Vagina (tissue), 2 donors: ENCODE measurements around the gene SLC15A4.

Experiments used
- CTCF ChIP-seq, 3 experiments: fragments of 450-650 bp in 2 of 3; fragments of 200-600 bp in 1 of 3; sonication (generic) in 1 of 3; IDR thresholded peaks; one replicate each; pipeline ENCODE4 v1.5.1; 2017 to 2019; ENCODE audit warnings: antibody characterized with exemption in 3 of 3, mild to moderate bottlenecking in 2 of 3, moderate library complexity in 2 of 3
- POLR2A ChIP-seq, 2 donors: fragments of 450-650 bp; IDR thresholded peaks; one replicate each; pipeline ENCODE4 v1.6.1; 2017; ENCODE audit warnings: antibody characterized with exemption in 2 of 2, mild to moderate bottlenecking in 2 of 2, moderate library complexity in 2 of 2
- POLR2AphosphoS5 ChIP-seq, 2 donors: sonication (generic); formaldehyde crosslinking; IDR thresholded peaks; one replicate each; pipeline ENCODE4 v1.9.0; 2017; ENCODE audit warnings: antibody characterized with exemption in 2 of 2, mild to moderate bottlenecking in 2 of 2, low read depth in 1 of 2; ENCODE audit not compliant: insufficient read depth in 1 of 2

GRCh38 chr12:128792881-128793280 is 30.9 kb downstream of the SLC15A4 start:
- TF ChIP-seq CTCF (IDR thresholded peaks at IDR 0.05): no peak
- TF ChIP-seq POLR2A (IDR thresholded peaks at IDR 0.05): no peak
- TF ChIP-seq POLR2AphosphoS5 (IDR thresholded peaks at IDR 0.05; ENCODE audit: insufficient read depth in 1 of 2, low read depth in 1 of 2): no peak
